ENCODE results near the gene TMEM178A.
"Not testable (repeated sequence)": the region's sequence is repeated elsewhere in the genome, so short reads cannot be mapped to it uniquely, and the experiment has no call there.

TMEM178A gene

GRCh38 chr2:39665811-39666490 lies at the start of gene TMEM178A:
Gene TMEM178A, plus strand, starts transcription at chr2:39665917. Its CDS starts 58 bp downstream, at chr2:39665975.
- no peak for DNase-seq

- DNase-seq: no peak
Observed at GRCh38 chr2:39618236-39618635, 47.5 kb upstream of the TMEM178A start.

GRCh38 chr2:39618736-39619135 lies 47.0 kb upstream of the TMEM178A start:
- DNase-seq: no peak

DNA sequence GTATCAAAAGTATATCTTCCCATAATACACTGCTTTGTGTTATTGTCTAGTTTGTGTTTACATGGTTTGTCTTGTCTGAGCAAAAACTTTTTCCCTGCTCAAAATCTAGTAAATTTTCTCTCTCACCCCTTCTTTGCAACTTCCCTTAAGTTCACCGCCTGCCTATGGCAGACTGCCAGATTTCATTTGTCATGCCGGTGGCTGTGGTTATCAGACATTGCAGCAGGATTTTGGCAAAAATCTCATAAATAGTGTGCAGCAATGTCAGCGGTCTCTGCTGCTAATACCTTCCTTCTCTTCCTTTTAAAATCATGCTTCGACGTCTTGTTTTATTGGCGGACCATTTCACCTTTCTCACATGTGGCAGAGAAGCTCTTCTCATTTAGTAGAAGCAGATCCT lies 45.6 kb upstream of the TMEM178A start:
- peak; percentile 61 for DNase-seq

- no peak for DNase-seq
Observed at GRCh38 chr2:39621596-39621995, 44.1 kb upstream of the TMEM178A start.

DNA sequence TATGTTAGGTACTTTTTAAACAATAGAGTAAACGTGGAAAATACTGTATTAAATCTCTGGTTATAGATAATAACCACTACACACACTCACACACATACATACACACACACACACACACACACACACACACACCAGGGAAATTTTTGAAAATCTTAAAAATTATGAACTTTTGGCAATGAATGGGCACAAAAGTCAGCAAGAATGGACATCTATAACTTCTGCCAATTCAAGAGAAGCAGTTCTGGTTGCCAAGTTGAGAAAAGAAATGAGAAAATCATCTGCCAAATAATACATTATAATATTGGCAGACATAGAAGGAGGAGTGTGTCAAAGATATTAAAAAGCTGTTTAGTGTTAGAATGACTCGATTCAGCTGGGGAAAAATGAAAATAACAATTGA lies 42.9 kb upstream of the TMEM178A start:
- DNase-seq: no peak

DNA sequence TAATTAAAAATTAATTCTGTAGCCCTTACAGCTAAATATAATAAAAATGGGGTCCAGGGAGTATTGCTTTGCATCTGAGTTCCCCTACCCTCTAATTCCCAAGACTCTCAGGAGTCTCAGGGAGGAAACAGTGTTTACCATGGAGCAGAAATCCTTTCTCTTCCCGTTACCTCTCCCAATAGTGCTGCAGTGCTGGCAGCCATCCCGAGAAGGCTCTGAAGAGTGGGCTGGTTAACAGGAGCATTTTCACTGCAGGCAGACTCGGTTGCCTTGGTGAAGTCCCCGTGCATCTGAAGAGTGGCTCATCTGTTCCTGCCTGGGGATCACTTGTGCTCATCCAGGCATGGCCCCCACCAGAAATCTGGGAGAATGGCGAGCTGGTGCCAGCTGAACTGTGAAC lies 41.8 kb upstream of the TMEM178A start:
- no peak for DNase-seq

DNA sequence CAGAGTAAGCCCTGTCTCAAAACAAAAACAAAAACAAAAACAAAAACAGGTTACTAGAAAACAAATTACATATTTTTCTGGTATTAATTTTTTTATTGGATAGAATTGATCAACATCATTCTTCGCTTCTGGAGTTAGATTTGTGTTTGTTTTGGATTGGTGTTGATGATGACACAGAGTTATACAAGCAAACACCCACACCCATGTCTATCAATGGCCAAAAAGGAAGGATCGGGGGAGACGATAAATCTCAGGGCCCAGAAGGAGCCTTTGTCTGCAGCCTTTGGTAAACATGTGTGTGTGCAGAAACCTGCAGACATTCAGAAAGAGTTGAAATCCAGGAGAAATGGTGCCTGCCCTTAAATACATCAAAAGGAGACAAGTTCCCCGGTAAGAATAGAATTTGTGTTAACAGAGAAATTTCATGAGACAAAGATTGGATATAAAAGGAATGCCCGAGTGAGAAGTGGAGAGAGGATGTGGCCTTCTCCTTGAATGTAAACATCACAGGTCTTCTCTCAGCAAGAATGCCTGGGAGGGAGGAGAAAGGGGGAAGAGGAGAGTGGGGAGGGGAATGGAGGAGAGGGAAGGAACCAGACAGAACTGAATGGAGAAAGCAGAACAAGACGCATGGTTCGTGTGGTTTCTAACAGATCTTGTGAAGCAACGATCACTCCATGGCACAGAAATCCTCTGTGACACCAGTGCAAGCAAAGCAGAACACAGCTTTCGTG lies 40.4 kb upstream of the TMEM178A start:
- no peak for DNase-seq

DNA sequence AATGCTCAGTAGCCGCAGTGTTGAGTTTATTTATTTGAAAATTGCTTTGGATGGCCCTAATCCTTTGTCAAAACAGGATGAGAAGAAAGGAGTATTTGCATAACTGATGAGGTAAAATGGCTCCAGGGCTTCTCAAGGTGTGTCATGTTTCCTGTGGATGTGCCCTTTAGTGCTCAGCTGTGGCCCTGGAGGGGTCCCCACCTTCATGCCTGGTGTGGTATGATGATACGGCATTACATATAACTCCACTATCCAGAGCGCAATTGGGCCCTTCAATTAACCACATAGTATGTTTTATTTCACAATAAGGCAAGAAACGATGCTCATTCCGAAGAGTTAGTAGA lies 39.8 kb upstream of the TMEM178A start:
- DNase-seq: no peak

GRCh38 chr2:39628346-39628745 lies 37.4 kb upstream of the TMEM178A start:
- not testable (repeated sequence) for DNase-seq

DNA sequence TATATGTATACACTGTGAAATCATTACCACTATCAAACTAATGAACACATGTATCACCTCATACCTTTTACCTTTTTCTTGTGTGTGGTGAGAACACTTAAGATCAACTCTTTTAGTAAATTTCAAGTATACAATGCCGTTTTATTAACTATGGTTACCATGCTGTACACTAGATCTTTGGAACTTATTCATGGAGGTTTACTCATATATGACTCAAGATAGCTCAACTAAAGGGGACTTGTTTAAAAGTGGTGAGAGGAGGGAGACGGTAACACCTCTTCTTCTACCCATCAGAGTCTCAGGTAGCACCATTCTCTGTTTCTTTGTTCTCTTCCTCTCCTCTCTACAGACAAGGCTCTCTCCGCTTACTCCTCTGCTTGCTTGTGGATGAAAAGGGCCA lies 36.1 kb upstream of the TMEM178A start:
- no peak for DNase-seq

DNA sequence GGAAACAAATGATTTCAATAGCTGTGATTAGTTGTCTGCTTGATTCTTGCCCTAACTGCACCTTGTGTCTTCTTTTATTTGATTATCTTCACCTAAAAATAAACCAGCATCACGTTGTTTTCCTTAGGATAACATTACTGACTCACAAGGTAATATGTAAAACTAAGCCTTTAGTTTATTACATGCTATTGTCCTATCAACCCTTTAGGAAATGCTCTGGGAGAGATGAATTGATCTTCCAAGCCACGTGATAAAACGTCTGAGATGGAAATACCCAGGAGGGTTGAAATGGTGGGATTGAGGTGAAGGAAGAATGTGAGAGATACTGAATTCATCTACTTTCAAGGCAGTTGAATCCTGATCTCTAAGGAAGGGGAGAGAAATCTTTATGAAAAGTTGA lies 34.5 kb upstream of the TMEM178A start:
- no peak for DNase-seq

- DNase-seq: peak; percentile 88
Observed at GRCh38 chr2:39631718-39632117, 34.0 kb upstream of the TMEM178A start.

DNA sequence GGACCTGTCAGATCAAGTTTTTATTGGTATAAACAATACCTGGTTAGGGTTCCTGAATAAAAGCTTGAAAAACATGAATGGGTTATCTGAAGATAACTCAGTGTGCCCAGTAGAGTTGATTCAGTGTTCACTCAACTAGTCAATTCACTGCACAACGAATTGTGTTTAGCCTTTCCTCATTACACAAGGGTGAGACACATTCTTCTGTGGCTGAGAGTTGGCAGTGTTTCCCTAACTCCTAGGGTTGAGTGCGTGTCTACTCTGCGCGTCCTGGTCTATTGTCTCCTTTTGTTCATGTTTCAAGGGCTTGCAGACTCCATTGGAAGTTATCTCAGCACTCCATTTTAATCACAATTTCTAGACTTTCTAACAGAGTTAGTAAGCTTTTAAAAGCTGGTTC lies 32.8 kb upstream of the TMEM178A start:
- DNase-seq: peak; percentile 45

DNA sequence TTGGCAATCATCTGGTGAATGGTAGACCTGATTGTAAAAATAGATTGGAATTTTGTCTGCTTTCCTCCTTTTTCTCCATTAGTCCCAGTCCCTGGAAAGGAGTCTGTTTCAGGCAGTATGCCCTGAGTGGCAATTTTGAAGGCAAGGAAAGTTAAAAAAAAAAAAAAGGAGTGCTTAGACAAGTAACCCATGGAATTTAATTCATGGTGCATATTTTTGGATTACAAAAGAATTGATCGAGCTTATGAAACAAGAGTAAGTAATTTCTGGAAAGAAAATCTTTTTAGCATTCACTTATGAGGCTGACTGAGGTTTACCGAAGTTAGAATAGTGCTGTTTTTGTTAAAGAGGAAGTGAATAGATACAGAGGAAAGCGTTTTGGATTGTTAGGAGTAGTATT lies 29.4 kb upstream of the TMEM178A start:
- DNase-seq: no peak

- DNase-seq: no peak
Observed at GRCh38 chr2:39638581-39638980, 27.1 kb upstream of the TMEM178A start.

- DNase-seq: no peak
Observed at GRCh38 chr2:39640107-39640506, 25.6 kb upstream of the TMEM178A start.

DNA sequence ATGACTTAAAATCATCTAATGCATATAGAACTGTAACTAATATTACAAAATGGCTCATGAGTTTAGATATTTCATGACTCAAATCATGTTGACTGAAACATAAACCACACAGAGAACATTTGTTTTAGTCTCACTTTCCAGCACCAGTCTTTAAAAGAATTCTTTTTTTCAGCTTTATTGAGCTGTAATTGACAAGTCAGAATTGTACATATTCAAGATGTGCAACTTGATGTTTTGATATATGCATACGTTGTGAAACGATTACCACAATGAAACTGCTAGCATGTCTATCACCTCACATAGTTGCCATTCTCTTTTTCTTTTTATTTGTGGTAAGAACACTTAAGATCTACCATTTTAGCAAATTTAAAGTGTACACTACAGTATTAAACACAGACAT lies 25.0 kb upstream of the TMEM178A start:
- DNase-seq: no peak

- no peak for DNase-seq
Observed at GRCh38 chr2:39641635-39642034, 24.1 kb upstream of the TMEM178A start.

- DNase-seq: peak; percentile 83
Observed at GRCh38 chr2:39642051-39642718, 23.5 kb upstream of the TMEM178A start.

DNA sequence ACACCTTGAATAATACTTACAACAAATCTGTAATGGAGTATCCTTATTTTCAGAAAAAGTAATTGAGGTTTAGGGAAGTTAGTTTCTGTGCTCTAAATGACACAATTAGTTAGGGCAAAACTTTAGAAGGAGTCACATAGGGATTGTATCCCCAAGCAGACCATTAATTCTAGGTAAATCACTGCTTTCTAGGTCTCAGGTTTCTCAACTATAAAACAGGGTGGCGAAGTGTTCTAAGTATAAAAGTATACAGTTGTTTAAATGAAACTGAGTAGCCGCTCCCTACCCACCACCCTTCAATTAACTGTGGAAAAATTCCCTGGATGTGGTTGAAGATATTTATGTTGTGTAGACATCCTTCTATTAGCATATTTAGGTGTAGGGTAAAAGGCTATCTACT lies 19.9 kb upstream of the TMEM178A start:
- no peak for DNase-seq

- no peak for DNase-seq
Observed at GRCh38 chr2:39646267-39646666, 19.4 kb upstream of the TMEM178A start.

DNA sequence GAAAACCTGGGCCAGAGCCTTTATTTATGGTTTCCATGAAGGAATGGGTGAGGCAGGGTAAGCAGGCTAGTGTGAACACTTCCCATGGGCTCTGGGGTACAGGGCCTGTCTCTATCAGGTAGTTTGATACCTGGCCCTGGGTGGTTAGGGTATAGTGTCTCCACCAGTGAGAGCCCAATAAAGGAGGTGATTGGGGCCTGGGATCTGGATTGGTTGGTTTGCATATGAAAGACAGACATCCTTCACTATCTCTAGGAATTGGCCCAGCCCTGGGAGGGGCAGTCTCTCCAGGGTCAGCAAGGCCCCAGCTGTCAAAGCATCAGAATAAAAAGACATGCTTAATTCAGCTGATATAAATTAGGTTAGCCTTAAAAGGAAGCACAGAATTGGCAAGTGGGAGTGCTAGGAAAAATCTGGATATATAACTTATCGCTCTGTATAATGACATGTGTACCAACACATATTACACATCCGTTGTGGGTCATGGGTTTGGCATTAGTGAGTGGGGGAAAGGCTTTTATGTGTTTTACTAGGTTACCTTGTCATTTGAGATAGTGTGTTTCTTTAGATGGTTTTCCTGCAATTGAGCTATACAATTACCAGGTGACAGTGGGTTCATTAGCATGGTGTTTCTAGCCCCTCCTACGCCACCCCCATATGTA lies 18.5 kb upstream of the TMEM178A start:
- DNase-seq: no peak

DNA sequence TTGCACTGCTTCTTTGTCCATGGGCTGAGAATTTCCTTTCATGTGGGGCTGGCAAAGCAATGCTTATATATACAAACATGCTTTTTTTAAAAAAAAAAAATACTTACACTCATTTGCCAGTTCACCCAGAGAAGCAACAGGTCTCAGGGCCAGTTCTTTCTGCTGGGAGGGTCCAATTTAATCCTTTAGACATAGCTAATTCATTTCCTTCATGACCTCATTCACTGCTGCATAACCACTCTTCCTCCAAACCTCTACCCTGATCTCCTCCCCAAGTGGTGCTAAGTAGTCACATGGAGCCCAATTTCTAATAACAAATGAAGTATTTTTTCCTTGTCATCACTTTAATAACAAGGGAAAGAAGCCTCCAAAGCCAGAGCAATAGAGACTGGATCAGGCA lies 17.1 kb upstream of the TMEM178A start:
- no peak for DNase-seq
